HCT116 (cell line): ENCODE measurements around the gene GDAP1L1. TPM values are rescaled to one million over a fixed set of nuclear protein-coding genes. Genes with fewer than 3 reads are reported as not detected.

Source experiments
- ATAC-seq: fragments of 200-7000 bp; cut with Tn5 transposase; 2 replicates; pipeline ENCODE4 v1.9.1; 2020; ENCODE audit warnings: mild to moderate bottlenecking, moderate library complexity
- BruUV-seq: library from RNA; stranded (reverse); fragments of 400-500 nt; replicated peaks from 2 replicates; lab custom pipeline; 2021; lab: Mats Ljungman, UMichigan
- CTCF ChIA-PET: fragments of 300-600 bp; sonication (Branson Sonifier 250); formaldehyde crosslinking; loops from one replicate; lab custom pipeline; 2021; ENCODE audit warnings: antibody characterized with exemption; lab: Charles Lee
- POLR2A ChIA-PET: fragments of 300-600, 350-600 bp; sonication (Branson Sonifier 250); formaldehyde crosslinking; loops from one replicate; lab custom pipeline; 2021; ENCODE audit warnings: antibody characterized with exemption; lab: Charles Lee
- RAD21 ChIA-PET, 2 experiments: fragments of 300-600 bp; sonication (Branson Sonifier 250); formaldehyde crosslinking; loops; one replicate each; lab custom pipeline; 2023; ENCODE audit warnings: low total read pairs in 2 of 2; ENCODE audit not compliant: uncharacterized antibody in 2 of 2, unreplicated experiment in 2 of 2, low non-redundant PET in 1 of 2; lab: Charles Lee
- DNase-seq: peaks from one replicate; pipeline ENCODE4 v3.0.0-alpha.2; 2010; ENCODE audit warnings: low read depth, low spot score
- H2AFZ ChIP-seq: fragments of 200-600 bp; shearing (Covaris generic), sonication (generic); 2 replicates; pipeline ENCODE4 v1.6.1; 2017; ENCODE audit warnings: low read depth, mixed run types, mixed read lengths, antibody characterized with exemption, low read length; ENCODE audit not compliant: poor library complexity, severe bottlenecking
- H3K27ac ChIP-seq: 2 replicates; pipeline ENCODE4 v1.5.1; 2012; ENCODE audit warnings: low read depth, low read length
- H3K27me3 ChIP-seq: fragments of 200-600 bp; sonication (generic); 2 replicates; pipeline ENCODE4 v1.6.1; 2016; ENCODE audit warnings: mixed run types, low read length, mixed read lengths; ENCODE audit not compliant: insufficient read depth
- H3K36me3 ChIP-seq, 2 experiments: fragments of 200-500 bp in 1 of 2; fragments of 200-600 bp in 1 of 2; sonication (Bioruptor generic) in 1 of 2; sonication (generic) in 1 of 2; 2 replicates each; pipeline versions ENCODE4 v1.5.1 to v1.6.1; 2014 to 2016; ENCODE audit warnings: low read length in 2 of 2, inconsistent platforms in 1 of 2, mixed read lengths in 1 of 2, mixed run types in 1 of 2; ENCODE audit not compliant: insufficient read depth in 2 of 2, control insufficient read depth in 1 of 2
- H3K4me1 ChIP-seq, 2 experiments: fragments of 200-600 bp in 1 of 2; sonication (generic) in 1 of 2; 2 replicates each; pipeline versions ENCODE4 v1.5.1 to v1.6.1; 2012 to 2017; ENCODE audit warnings: low read length in 2 of 2, inconsistent platforms in 1 of 2, mild to moderate bottlenecking in 1 of 2, mixed read lengths in 1 of 2, mixed run types in 1 of 2, moderate library complexity in 1 of 2; ENCODE audit not compliant: insufficient read depth in 2 of 2, control insufficient read depth in 1 of 2
- H3K4me2 ChIP-seq: fragments of 200-600 bp; sonication (generic); 2 replicates; pipeline ENCODE4 v1.6.1; 2017; ENCODE audit warnings: mixed run types, low read length, mixed read lengths
- H3K4me3 ChIP-seq, 2 experiments: fragments of 200-600 bp in 1 of 2; sonication (generic) in 1 of 2; replicated peaks in 1 of 2; 2 replicates each; pipeline ENCODE4 v1.5.1; 2011 to 2016; ENCODE audit warnings: low read length in 2 of 2, control low read depth in 1 of 2, low read depth in 1 of 2, mild to moderate bottlenecking in 1 of 2, mixed read lengths in 1 of 2, mixed run types in 1 of 2
- H3K79me2 ChIP-seq: fragments of 200-600 bp; sonication (generic); 2 replicates; pipeline ENCODE4 v1.6.1; 2017; ENCODE audit warnings: mild to moderate bottlenecking, mixed run types, low read length, moderate library complexity, mixed read lengths; ENCODE audit not compliant: insufficient read depth
- H3K9ac ChIP-seq: fragments of 200-600 bp; sonication (generic); 2 replicates; pipeline ENCODE4 v1.6.1; 2016; ENCODE audit warnings: low read length, mixed read lengths
- H3K9me2 ChIP-seq: fragments of 200-600 bp; sonication (generic), shearing (Covaris generic); 2 replicates; pipeline ENCODE4 v1.6.1; 2017; ENCODE audit warnings: mixed run types, mild to moderate bottlenecking, moderate library complexity; ENCODE audit not compliant: insufficient read depth
- H3K9me3 ChIP-seq, 2 experiments: fragments of 200-500 bp in 1 of 2; fragments of 200-600 bp in 1 of 2; sonication (Bioruptor generic) in 1 of 2; sonication (generic) in 1 of 2; 2 replicates each; pipeline ENCODE4 v1.6.1; 2014 to 2017; ENCODE audit warnings: low read length in 2 of 2, mixed read lengths in 2 of 2, inconsistent platforms in 1 of 2, low read depth in 1 of 2, mild to moderate bottlenecking in 1 of 2, mixed run types in 1 of 2, moderate library complexity in 1 of 2; ENCODE audit not compliant: control insufficient read depth in 1 of 2, insufficient read depth in 1 of 2
- H4K20me1 ChIP-seq: fragments of 200-600 bp; sonication (generic), shearing (Covaris generic); 2 replicates; pipeline ENCODE4 v1.6.1; 2017; ENCODE audit warnings: mixed run types, mild to moderate bottlenecking, moderate library complexity; ENCODE audit not compliant: insufficient read depth
- CBX3 ChIP-seq: IDR thresholded peaks from 2 replicates; pipeline ENCODE4 v1.6.1; 2012; ENCODE audit warnings: low read depth
- CEBPB ChIP-seq: IDR thresholded peaks from 2 replicates; pipeline ENCODE4 v1.6.1; 2012; ENCODE audit warnings: low read depth
- EGR1 ChIP-seq: IDR thresholded peaks from 2 replicates; pipeline ENCODE4 v1.6.1; 2012; ENCODE audit warnings: low read depth
- ELF1 ChIP-seq: IDR thresholded peaks from 2 replicates; pipeline ENCODE4 v1.6.1; 2012; ENCODE audit warnings: low read depth, borderline replicate concordance
- EZH2 ChIP-seq: fragments of 200-600 bp; sonication (generic); IDR thresholded peaks from 2 replicates; pipeline ENCODE4 v1.6.1; 2017; ENCODE audit warnings: antibody characterized with exemption, mixed run types
- FOSL1 ChIP-seq: IDR thresholded peaks from 2 replicates; pipeline ENCODE4 v1.6.1; 2012; ENCODE audit warnings: low read depth
- JUND ChIP-seq: IDR thresholded peaks from 2 replicates; pipeline ENCODE4 v1.6.1; 2012
- POLR2A ChIP-seq: IDR thresholded peaks from 2 replicates; pipeline ENCODE4 v1.7.0; 2011; ENCODE audit warnings: borderline replicate concordance; ENCODE audit not compliant: insufficient read depth, insufficient read length; ENCODE audit errors: extremely low read depth
- SIN3A ChIP-seq: IDR thresholded peaks from 2 replicates; pipeline ENCODE4 v1.6.1; 2012; ENCODE audit warnings: low read depth
- SP1 ChIP-seq: IDR thresholded peaks from 2 replicates; pipeline ENCODE4 v1.6.1; 2012; ENCODE audit warnings: low read depth
- TCF7L2 ChIP-seq: IDR thresholded peaks from 2 replicates; pipeline ENCODE4 v1.7.0; 2011; ENCODE audit warnings: borderline replicate concordance, inconsistent platforms; ENCODE audit not compliant: insufficient read depth, insufficient read length; ENCODE audit errors: extremely low read depth
- YY1 ChIP-seq: IDR thresholded peaks from 2 replicates; pipeline ENCODE4 v1.6.1; 2011; ENCODE audit warnings: low read length, low read depth, moderate library complexity, mild to moderate bottlenecking; ENCODE audit not compliant: insufficient replicate concordance; ENCODE audit errors: extremely low read depth
- ZFX ChIP-seq: fragments of 450-650 bp; IDR thresholded peaks from 2 replicates; pipeline ENCODE4 v1.6.1; 2017
- intact Hi-C: fragments of 100-400 bp; cut with micrococcal nuclease; formaldehyde crosslinking; loops from 2 replicates; pipeline ENCODE4 v1.10.0; 2022
- total RNA-seq: library from RNA; stranded (reverse); gene quantifications from one replicate; pipeline ENCODE4 v1.2.1, GENCODE V29; 2021; ENCODE audit not compliant: unreplicated experiment
- TF ChIP-seq, protein P1 (sequence below): IDR thresholded peaks from 2 replicates; pipeline ENCODE4 v1.6.1; 2012
- TF ChIP-seq, protein P2 (sequence below): IDR thresholded peaks from 2 replicates; pipeline ENCODE4 v1.6.1; 2012
- TF ChIP-seq, protein P3 (sequence below): IDR thresholded peaks from 2 replicates; pipeline ENCODE4 v1.6.1; 2011; ENCODE audit warnings: mild to moderate bottlenecking, low read length, moderate library complexity; ENCODE audit not compliant: insufficient replicate concordance; ENCODE audit errors: extremely low read depth
- TF ChIP-seq, protein P4 (sequence below): IDR thresholded peaks from 2 replicates; pipeline ENCODE4 v1.6.1; 2012; ENCODE audit warnings: low read depth

The GDAP1L1 gene
- total RNA-seq, 1 experiment from 2014 or later: not detected

DNA sequence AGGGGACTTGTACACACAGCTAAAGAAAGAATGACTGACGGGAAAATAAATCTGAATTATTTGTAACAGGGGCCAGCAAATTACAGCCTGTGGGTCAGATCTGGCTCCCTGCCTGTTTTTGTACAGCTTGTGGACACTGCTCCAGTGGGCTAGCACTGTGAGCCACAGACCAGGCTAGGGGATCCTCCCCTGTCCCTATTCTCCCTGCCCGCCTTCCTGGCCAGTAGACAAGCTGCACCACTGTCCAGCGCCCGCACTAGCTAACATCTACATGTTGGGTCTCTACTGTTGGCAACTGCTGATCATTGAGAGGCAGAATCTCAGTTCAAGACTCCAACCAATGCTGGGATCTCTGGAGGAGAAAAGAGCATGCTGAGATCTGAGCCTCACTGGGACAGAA lies 47.2 kb upstream of the GDAP1L1 start:
- H4K20me1 ChIP-seq: no peaks in the 10 kb centered on the region
- H3K9ac ChIP-seq: no peak overlapping the region
- TF ChIP-seq, protein P1, sequence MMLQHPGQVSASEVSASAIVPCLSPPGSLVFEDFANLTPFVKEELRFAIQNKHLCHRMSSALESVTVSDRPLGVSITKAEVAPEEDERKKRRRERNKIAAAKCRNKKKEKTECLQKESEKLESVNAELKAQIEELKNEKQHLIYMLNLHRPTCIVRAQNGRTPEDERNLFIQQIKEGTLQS: no peak
- TF ChIP-seq, protein P2, sequence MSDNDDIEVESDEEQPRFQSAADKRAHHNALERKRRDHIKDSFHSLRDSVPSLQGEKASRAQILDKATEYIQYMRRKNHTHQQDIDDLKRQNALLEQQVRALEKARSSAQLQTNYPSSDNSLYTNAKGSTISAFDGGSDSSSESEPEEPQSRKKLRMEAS: no peak
- TF ChIP-seq ELF1 (no peak), POLR2A (no peak), ZFX (no peak), EGR1 (no peak), JUND (no peak), CBX3 (no peak), YY1 (no peak), TCF7L2 (no peak), SP1 (no peak), EZH2 (no peak), FOSL1 (no peak), SIN3A (no peak), CEBPB (no peak)
- TF ChIP-seq, protein P3, sequence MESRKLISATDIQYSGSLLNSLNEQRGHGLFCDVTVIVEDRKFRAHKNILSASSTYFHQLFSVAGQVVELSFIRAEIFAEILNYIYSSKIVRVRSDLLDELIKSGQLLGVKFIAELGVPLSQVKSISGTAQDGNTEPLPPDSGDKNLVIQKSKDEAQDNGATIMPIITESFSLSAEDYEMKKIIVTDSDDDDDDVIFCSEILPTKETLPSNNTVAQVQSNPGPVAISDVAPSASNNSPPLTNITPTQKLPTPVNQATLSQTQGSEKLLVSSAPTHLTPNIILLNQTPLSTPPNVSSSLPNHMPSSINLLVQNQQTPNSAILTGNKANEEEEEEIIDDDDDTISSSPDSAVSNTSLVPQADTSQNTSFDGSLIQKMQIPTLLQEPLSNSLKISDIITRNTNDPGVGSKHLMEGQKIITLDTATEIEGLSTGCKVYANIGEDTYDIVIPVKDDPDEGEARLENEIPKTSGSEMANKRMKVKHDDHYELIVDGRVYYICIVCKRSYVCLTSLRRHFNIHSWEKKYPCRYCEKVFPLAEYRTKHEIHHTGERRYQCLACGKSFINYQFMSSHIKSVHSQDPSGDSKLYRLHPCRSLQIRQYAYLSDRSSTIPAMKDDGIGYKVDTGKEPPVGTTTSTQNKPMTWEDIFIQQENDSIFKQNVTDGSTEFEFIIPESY: no peak
- TF ChIP-seq, protein P4, sequence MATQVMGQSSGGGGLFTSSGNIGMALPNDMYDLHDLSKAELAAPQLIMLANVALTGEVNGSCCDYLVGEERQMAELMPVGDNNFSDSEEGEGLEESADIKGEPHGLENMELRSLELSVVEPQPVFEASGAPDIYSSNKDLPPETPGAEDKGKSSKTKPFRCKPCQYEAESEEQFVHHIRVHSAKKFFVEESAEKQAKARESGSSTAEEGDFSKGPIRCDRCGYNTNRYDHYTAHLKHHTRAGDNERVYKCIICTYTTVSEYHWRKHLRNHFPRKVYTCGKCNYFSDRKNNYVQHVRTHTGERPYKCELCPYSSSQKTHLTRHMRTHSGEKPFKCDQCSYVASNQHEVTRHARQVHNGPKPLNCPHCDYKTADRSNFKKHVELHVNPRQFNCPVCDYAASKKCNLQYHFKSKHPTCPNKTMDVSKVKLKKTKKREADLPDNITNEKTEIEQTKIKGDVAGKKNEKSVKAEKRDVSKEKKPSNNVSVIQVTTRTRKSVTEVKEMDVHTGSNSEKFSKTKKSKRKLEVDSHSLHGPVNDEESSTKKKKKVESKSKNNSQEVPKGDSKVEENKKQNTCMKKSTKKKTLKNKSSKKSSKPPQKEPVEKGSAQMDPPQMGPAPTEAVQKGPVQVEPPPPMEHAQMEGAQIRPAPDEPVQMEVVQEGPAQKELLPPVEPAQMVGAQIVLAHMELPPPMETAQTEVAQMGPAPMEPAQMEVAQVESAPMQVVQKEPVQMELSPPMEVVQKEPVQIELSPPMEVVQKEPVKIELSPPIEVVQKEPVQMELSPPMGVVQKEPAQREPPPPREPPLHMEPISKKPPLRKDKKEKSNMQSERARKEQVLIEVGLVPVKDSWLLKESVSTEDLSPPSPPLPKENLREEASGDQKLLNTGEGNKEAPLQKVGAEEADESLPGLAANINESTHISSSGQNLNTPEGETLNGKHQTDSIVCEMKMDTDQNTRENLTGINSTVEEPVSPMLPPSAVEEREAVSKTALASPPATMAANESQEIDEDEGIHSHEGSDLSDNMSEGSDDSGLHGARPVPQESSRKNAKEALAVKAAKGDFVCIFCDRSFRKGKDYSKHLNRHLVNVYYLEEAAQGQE: no peak
- POLR2A ChIA-PET: no interaction called here
- H3K27ac ChIP-seq: no peak overlapping the region
- RAD21 ChIA-PET: no interaction called here
- no peak for DNase-seq
- no TSS peak for BruUV-seq
- CTCF ChIA-PET: no interaction called here
- intact Hi-C loops: loop anchor here (10.0 kb wide), 1 partner anchor 665 kb away; no protein-coding TSS in a partner anchor
- no peak overlapping the region for H2AFZ ChIP-seq
- H3K4me2 ChIP-seq: no peak overlapping the region
- H3K4me3 ChIP-seq: no peak overlapping the region
- peaks cover 50% of the 10 kb centered on the region for H3K79me2 ChIP-seq
- H3K36me3 ChIP-seq: peaks cover 39 to 44% of the 10 kb centered on the region in 2 experiments
- no peaks in the 10 kb centered on the region for H3K9me2 ChIP-seq
- peaks cover 20 to 21% of the 10 kb centered on the region in 2 experiments for H3K4me1 ChIP-seq
- ATAC-seq: no peak
- no peaks in the 10 kb centered on the region for H3K27me3 ChIP-seq
- no peaks in the 10 kb centered on the region for H3K9me3 ChIP-seq
